Measurements from ENCODE around the gene BGLAP.

GRCh38 chr1:156242738-156243137 is 754 bp downstream of the BGLAP start:
- TF ChIP-seq POLR2A (IDR thresholded peaks at IDR 0.05) (no peak), CTCF (IDR thresholded peaks at IDR 0.05) (no peak)
